ENCODE results near the gene ZNF3.
A peak's percentile ranks its signal among the peaks of the same experiment; 100 is the strongest.
"Not testable (repeated sequence)": the region's sequence is repeated elsewhere in the genome, so short reads cannot be mapped to it uniquely, and the experiment has no call there.

ZNF3 gene

DNA sequence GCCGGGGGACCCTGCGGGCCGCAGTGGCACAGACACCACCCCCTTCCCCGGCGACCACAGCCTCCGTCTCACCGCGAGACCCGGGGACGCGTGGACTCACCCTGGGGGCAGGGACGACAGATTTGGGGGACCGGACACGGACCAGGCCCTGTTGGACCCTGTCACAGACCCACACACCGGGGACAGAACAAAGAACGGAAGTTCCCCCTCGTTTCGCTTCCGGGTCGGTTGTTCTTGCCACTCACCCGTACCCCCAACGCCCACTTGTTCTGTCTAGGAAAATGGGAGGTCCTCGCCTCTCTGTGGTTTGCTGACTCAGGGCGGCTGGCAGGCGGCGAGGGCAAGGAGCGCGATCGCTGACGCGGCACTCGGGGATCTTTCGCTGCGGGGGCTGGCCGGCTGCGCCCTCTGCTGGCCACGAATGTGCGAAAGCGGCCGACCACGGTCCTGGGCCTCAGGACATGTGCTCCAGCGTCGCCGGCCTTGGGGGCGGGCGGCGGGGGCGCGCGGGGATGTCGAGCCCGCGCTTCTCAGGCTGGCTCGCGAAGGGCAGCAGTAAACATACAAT is at the start of gene ZNF3:
TSS of gene ZNF3 (minus strand) at position 189 of the 568 bp plus-strand sequence. CDS start 4,366 bp downstream, outside the sequence.
- DNase-seq = peak; percentile 100

DNA sequence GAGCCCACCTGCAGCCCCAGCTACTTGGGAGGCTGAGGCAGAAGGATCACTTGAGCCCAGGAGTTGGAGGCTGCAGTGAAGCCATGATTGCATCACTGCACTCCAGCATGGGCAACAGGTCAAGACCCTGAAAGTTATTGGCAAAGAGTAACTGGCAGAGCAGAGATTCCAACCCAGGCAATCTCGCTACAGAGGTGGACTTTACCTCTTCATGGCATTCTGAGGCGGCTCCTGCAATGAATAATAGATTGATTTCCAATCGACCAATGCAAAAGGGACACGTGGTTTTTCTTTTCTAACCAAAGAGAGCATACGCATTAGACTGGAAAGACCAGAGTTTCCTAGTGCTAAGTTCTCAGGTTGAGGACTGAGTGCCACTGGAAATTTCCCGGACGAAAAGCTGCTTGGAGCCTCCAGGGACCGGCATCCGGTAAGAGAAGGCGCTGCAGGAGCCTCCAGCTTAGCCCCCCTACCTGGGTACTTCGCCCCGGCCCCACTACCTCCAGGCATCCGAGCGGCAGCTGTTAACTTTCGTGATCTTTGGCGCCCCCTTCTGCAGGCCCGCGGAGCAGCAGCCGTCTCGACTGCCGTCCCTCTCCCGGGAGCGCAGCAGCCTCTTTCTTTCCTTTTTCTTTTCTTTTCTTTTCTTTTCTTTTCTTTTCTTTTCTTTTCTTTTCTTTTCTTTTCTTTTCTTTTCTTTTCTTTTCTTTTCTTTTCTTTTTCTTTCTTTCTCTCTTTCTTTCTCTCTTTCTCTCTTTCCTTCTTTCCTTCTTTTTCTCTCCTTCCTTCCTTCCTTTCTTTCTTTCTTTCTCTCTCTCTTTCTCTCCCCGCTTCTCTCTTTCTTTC is 49.3 kb upstream of the ZNF3 start:
- peak; percentile 91 for DNase-seq

DNA sequence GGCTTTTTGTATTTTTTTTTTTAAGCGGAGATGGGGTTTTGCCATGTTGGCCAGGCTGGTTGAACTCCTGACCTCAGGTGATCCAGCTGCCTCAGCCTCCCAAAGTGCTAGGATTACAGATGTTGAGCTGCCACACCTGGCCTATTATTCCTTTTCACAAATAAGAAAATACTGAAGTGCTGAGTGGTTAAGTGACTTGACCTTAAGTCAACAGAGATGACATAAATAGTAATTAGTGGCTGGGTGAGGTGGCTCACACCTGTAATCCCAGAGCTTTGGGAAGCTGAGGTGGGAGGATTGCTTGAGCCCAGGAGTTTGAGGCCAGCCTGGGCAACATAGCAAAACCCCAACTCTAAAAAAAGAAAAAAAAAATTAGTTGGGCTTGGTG is 48.7 kb upstream of the ZNF3 start:
- not testable (repeated sequence) for DNase-seq

DNA sequence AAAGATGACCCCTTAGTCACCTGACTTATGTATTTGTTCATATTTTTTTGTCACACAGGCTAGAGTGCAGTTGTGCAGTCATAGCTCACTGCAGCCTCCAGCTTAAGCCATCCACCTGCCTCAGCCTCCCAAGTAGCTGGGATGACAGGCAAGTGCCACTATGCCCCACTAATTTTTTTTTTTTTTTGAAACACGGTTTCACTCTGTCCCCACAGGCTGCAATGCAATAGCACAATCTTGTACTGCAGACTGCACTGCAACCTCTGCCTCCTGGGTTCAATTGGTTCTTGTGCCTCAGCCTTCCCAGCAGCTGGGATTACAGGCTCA is 47.1 kb upstream of the ZNF3 start:
- no peak for DNase-seq

DNA sequence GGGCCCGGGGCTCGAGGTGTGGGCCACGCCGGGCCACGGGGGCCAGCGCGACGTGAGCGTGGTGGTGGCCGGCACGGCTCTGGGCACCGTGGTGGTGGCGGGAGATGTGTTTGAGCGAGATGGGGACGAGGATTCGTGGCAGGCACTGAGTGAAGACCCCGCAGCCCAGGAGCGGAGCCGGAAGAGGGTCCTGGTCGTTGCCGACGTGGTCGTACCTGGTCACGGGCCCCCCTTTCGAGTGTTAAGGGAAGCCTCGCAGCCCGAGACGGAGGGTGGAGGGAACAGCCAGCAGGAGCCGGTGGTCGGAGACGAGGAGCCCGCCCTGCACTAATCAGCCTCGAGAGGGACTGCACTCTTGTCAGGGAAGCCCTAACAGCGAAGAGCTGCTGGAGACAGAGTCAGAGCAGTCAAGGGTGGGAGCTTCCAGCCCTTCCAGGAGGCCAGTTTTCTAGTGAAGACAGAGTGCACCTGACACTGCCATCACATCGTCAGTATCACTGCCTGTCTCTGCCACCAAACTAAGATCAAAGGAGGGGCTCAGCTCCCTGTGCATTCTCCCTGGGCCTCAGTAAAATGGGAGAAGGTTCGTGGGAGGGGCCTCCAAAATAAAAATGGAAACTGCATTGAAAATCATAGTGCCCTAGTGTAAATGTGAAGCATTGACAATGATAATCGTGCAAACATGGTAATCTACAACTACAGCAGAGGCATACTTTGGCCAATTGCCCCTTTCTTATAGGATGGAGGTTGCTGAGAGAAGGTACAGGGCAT is 46.5 kb upstream of the ZNF3 start:
- peak; percentile 66 for DNase-seq

GRCh38 chr7:100126931-100127865 is 45.7 kb upstream of the ZNF3 start, which contains the start of gene MBLAC1:
Gene MBLAC1, plus strand, starts transcription at chr7:100126967. Its CDS starts 429 bp downstream, at chr7:100127396.
- peak; percentile 99 for DNase-seq

DNA sequence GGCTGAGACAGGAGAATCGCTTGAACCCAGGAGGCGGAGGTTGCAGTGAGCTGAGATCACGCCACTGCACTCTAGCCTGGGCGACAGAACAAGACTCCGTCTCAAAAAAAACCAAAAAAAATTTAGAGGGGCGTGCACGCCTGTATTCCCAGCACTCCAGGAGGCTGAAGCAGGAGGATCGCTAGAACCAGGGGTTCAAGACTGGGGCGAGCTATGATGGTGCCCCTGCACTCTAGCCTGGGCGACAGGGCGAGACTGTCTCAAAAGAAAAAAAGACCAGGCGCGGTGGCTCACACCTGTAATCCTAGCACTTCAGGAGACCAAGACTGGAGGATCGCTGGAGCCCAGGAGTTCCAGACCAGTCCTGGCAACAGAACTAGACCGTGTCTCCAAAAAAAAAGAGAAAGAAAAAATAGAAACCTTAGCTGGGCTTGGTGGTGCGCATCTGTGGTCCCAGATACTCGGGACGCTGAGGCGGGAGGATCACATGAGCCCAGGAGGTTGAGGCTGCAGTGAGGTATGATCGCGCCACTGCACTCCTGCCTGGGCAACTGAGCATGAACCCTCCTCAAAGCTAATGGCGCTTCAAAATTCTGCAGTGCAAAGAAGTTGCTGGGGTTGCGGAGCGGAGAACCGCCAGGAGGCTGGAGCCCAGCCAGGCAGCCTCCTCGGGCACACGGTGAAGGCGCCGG is 44.9 kb upstream of the ZNF3 start:
- no peak for DNase-seq

DNA sequence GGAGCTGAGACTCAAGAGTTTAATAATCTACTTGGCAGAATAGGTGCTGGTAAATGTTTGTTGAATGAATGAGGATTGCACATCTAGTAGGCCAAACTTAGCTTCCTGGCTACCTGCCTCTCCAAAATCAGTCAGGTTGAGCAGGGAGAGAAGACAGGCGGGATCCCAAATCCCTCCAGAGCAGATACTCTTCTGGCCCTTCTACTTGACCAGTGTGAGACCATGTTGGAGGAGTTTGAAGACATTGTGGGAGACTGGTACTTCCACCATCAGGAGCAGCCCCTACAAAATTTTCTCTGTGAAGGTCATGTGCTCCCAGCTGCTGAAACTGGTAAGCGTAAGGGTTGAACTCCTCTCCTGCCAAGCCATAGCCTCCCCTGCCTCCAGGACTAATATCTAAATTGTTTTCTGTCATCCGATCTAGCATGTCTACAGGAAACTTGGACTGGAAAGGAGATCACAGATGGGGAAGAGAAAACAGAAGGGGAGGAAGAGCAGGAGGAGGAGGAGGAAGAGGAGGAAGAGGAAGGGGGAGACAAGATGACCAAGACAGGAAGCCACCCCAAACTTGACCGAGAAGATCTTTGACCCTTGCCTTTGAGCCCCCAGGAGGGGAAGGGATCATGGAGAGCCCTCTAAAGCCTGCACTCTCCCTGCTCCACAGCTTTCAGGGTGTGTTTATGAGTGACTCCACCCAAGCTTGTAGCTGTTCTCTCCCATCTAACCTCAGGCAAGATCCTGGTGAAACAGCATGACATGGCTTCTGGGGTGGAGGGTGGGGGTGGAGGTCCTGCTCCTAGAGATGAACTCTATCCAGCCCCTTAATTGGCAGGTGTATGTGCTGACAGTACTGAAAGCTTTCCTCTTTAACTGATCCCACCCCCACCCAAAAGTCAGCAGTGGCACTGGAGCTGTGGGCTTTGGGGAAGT is 43.0 kb upstream of the ZNF3 start:
- no peak for DNase-seq

DNA sequence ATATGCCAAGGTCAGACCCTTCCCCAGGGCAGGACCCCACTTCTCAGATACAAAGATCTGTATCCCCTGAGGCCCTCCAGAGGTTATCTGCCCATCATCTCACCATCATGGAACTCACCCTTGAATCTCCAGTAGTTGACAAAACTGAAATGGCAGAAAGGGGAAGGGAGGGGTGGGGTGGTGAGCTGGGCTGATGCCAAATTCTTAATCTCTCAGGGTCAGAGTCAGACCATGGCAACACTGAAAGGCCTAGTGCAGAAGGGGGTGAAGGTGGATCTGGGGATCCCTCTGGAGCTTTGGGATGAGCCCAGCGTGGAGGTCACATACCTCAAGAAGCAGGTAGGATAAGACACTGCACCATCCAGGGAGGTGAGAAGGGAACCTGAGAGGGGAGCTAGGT is 41.0 kb upstream of the ZNF3 start:
- no peak for DNase-seq

DNA sequence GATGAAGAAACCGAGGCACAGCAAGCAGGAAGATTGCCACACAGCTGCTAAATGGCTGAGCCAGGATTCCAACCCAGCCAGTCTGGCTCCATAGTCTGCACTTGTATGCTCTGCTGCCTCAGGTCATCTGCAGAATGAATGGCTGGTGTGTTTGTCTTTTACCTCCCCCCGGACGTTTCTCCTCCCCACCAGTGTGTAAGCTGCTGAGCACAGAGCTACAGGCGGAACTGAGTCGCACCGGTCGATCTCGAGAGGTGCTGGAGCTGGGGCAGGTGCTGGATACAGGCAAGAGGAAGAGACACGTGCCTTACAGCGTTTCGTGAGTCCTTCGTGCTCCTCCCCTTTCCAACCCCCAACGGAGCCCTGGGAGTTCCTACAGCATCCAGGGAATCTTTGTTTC is 40.5 kb upstream of the ZNF3 start:
- DNase-seq = no peak

DNA sequence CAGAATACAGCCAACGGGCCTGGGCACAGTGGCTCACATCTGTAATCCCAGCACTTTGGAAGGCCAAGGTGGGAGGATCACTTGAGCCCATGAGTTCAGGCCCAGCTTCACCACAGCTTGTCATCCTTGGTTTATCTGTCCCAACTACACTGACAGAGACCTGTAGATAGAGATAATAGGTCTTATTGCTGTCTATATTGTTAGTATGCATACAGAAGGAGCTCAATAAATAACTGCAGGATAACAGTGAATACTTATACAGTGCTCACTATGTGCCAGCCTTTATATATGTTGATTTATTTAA is 39.2 kb upstream of the ZNF3 start:
- DNase-seq = no peak

- peak; percentile 90 for DNase-seq
Observed at GRCh38 chr7:100119970-100120732, 38.6 kb upstream of the ZNF3 start.

- DNase-seq = peak; percentile 99
Observed at GRCh38 chr7:100119072-100119969, 37.8 kb upstream of the ZNF3 start, which contains the start of the genes CNPY4 and TAF6. Gene CNPY4, plus strand, starts transcription at chr7:100119634. Its CDS starts 111 bp downstream, at chr7:100119745. Gene TAF6, minus strand, starts transcription at chr7:100119358. Its CDS starts 5,149 bp downstream, at chr7:100114209.

- DNase-seq = no peak
Observed at GRCh38 chr7:100118388-100119071, 37.0 kb upstream of the ZNF3 start.

DNA sequence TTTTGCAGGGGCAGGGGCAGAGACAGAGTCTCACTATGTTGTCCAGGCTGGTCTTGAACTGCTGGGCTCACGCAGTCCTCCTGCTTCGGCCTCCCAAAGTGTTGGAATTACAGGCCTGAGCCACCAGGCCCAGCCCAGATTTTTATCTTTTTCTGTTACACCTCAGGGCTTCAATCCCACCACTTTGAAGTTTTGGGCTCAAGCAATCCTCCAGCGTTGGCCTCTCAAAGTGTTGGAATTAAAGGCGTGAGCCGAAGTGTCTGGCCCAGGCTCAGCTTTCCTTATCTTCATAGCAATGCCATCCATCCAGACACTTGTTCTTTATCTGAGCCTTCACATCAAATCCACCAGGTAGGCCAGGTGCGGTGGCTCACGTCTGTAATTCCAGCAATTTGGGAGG is 33.5 kb upstream of the ZNF3 start:
- DNase-seq = no peak

- DNase-seq = no peak
Observed at GRCh38 chr7:100111914-100112313, 30.4 kb upstream of the ZNF3 start.

GRCh38 chr7:100111156-100111555 is 29.6 kb upstream of the ZNF3 start:
- DNase-seq = no peak

DNA sequence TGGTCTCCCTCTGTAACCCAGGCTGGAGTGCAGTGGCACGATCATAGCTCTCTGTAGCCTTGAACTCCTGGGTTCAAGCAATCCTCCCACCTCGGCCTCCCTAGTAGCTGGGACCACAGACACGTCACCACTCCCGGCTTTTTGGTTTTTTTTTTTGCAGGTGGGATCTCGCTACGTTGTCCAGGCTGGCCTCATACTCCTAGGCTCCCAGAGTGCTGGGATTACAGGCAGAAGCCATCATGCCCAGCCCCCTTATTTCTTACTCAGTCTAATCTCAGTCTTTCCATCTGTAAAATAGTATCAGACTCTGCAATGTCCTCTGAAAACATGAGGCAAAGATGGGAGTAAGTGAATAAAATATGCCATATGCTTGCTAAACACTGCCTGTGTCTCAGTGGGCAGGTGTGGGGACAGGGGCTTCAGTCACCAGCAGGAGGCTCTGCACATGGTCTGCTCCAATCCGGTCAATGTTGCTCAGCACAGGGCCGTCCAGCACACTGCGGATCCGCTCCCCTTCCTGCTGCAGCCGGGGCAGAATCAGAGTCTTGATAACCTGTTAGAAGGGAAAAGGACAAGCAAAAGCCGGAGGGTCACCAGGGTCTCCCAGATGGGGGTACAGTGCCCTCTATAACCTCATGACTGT is 28.1 kb upstream of the ZNF3 start:
- no peak for DNase-seq
